ENCODE measurements around the gene ABHD12.

Gene ABHD12

GRCh38 chr20:25292176-25292891 is 98.3 kb downstream of the ABHD12 start:
- no peak for TF ChIP-seq CTCF (conservative IDR thresholded peaks at IDR 0.05; ENCODE audit: low read depth)
- peak overlapping the region; percentile 73 for H3K27ac ChIP-seq
- DNase-seq (ENCODE audit: low spot score) = no peak
- CTCF ChIA-PET = no interaction called here
- POLR2A ChIA-PET (ENCODE audit: low non-redundant PET) = no interaction called here

- no peak for DNase-seq (ENCODE audit: low spot score)
- TF ChIP-seq CTCF (conservative IDR thresholded peaks at IDR 0.05; ENCODE audit: low read depth) = no peak
- ChIA-PET POLR2A (ENCODE audit: low non-redundant PET) (no interaction called here), CTCF (no interaction called here)
- H3K27ac ChIP-seq = peak overlapping the region; percentile 73
Measured at GRCh38 chr20:25291432-25292133, 99.1 kb downstream of the ABHD12 start.

GRCh38 chr20:25290646-25291431 is 99.8 kb downstream of the ABHD12 start:
- POLR2A ChIA-PET (ENCODE audit: low non-redundant PET) = no interaction called here
- CTCF ChIA-PET = no interaction called here
- TF ChIP-seq CTCF (conservative IDR thresholded peaks at IDR 0.05; ENCODE audit: low read depth) = no peak
- no peak for DNase-seq (ENCODE audit: low spot score)
- H3K27ac ChIP-seq = peak overlapping the region; percentile 73

GRCh38 chr20:25289886-25290597 is 100.6 kb downstream of the ABHD12 start:
- peak overlapping the region; percentile 73; the same call in 1 of the 2 replicates for H3K27ac ChIP-seq
- no peak for DNase-seq (ENCODE audit: low spot score)
- no peak for TF ChIP-seq CTCF (conservative IDR thresholded peaks at IDR 0.05; ENCODE audit: low read depth)
- CTCF ChIA-PET = interaction anchor here (1.2 kb wide), 1 partner anchor 9 kb away, joined by 4 read pairs; no protein-coding TSS in a partner anchor
- POLR2A ChIA-PET (ENCODE audit: low non-redundant PET) = interaction anchor here (0.8 kb wide), 1 partner anchor 1622 kb away, joined by 4 read pairs; no protein-coding TSS in a partner anchor

GRCh38 chr20:25288291-25289181 is 102.1 kb downstream of the ABHD12 start:
- no peak for DNase-seq (ENCODE audit: low spot score)
- ChIA-PET POLR2A (ENCODE audit: low non-redundant PET) (no interaction called here), CTCF (interaction anchor here (0.5 to 1.2 kb wide), 3 partner anchors 11 to 137 kb away, joined by 3 to 4 read pairs (median 4); no protein-coding TSS in a partner anchor)
- TF ChIP-seq CTCF (conservative IDR thresholded peaks at IDR 0.05; ENCODE audit: low read depth) = no peak
- H3K27ac ChIP-seq = peak overlapping the region; percentile 38

Data from RWPE1 (cell line).